ENCODE results near the gene ALOX15.
"Not testable (repeated sequence)": the region's sequence is repeated elsewhere in the genome, so short reads cannot be mapped to it uniquely, and the experiment has no call there.

ALOX15 gene

DNA sequence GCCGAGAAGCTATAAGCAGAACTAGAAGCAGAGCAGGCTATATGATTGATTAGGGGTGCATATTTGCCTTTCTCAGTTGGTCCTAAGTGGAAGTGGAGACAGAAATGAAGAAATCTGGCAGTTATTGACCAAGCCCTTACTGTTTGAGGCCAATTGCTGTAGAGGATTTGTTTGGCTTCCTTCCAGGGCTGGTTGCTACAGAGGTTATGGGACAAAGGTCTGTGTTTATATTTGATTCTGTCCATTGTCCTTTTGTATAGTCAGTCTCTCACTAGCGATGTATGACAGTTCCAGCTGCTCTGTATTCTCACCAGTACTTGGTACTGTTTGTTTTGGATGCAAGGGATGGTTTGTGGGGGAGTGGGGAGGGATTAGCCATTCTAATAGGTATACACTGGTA lies 7.3 kb upstream of the ALOX15 start:
- peak; percentile 67 for DNase-seq

DNA sequence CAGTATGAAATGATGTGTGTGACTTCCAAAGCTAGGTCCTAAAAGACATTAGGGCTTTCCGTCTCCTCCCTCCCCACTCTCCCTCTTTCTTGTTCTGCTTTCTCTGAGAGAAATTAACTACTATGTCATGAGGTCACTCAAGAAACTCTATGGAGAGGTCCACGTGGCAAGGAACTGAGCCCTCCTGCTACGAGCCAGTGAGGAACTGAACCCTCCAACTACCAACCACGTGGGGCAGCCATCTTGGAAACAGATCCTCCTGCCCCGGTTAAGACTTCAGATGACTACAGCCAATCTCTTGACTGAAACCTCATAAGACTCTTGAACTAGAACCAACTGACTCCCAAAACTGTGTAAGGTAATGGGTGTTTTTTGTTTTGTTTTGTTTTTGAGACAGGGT lies 4.2 kb upstream of the ALOX15 start:
- DNase-seq = no peak

DNA sequence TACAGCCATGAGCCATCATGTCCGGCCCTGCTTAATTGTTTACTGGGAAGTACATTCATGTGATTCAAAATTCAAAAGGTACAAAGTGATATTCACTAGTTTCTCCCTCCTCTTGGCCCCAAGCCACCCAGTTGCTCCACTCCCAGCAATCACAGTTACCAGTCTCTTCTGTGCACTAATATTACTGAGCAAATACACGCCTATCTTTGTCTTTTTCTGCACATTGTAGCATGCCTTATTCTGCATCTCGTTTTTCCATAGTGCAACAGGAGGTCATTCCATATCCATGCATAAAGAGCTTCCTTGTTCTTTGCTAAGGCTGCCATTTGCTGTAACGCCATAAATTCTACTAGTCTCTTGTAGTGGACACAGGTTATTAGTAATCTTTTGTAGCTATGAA lies 2.2 kb upstream of the ALOX15 start:
- no peak for DNase-seq

DNA sequence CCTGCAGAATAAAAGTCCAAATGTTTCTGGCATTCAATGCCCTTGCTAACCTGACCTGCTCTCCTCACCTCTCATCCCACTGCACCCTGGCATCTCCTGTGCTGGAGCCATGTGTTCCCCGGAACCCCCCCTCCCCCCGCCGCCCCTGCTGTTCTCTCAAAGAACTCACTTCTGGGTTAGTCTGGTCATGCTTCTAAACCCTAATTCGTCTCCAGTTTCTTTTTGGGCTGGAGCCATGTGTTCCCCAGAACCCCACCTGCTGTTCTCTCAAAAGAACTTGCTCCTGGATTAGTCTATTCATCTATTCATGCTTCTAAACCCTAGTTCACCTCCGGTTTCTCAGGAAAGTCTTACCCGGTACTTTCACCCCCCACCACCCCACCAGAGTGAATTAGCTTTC lies 808 bp upstream of the ALOX15 start:
- no peak for DNase-seq

GRCh38 chr17:4640569-4641188 lies 799 bp downstream of the ALOX15 start:
- DNase-seq = not testable (repeated sequence)

GRCh38 chr17:4639301-4640059 lies 2.0 kb downstream of the ALOX15 start:
- peak; percentile 10 for DNase-seq

DNA sequence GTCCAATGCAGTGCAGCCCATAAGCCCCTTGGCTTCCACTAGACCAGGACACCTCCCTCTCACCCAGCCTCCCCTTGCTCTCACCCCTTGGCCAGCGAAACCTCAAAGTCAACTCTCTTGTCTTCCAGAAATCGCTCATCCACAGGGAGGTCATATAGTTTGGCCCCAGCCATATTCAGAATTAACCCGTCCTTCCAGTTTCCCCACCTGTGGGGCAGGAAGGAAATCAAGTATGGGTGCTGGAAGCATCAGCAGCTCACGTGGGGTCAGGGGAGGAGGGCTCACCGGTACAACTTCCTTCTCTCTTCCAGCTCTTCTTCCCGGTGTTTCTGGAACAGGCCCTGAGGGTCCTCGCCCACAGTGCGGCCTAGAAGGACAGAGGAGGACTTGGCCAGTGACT lies 2.7 kb downstream of the ALOX15 start:
- not testable (repeated sequence) for DNase-seq

DNA sequence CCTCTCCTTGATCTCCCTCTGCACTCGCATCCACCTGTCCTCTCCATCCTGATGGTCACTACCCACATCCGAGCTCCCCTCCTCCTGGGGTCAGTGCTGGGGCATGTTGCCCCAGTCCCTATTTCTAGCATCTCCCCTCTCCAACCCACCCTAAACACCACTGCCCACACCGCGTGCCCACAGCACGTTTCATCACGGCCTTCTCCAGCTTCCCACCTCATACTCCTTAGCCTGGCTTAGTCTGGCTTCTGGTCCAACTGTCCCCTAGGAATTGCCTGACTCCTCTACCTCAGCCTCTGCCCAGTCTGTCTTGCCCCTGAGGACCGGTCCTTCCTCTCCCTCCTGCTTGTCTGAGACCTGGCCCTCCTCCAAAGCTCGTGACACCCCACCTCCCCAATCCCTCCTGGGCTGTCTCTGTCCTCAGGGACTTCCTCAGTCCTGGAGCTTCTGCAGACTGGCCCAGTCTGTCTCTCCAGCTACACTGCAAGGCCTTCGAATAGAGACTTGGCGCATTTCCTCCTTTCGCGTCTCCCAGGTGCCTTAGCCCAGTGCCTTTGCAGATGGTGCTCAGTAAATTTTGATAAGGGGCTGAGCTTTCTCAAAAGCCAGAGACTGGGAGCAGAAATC lies 4.9 kb downstream of the ALOX15 start:
- DNase-seq = no peak

- no peak for DNase-seq
Measured at GRCh38 chr17:4635823-4636375, 5.6 kb downstream of the ALOX15 start.

DNA sequence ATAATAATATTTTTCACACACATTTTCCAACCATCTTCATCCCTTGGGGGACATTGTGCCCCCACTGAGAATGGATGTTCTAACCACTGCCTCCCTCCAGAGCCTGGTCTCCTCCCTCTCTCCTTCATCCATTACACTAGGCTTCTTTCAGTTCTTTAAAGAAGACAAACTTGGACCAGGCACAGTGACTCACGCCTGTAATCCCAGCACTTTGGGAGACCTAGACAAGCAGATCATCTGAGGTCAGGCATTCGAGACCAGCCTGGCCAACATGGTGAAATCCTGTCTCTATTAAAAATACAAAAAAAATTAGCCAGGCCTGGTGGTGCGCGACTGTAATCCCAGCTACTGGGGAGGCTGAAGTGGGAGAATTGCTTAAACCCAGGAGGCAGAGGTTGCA lies 6.5 kb downstream of the ALOX15 start:
- DNase-seq = no peak

DNA sequence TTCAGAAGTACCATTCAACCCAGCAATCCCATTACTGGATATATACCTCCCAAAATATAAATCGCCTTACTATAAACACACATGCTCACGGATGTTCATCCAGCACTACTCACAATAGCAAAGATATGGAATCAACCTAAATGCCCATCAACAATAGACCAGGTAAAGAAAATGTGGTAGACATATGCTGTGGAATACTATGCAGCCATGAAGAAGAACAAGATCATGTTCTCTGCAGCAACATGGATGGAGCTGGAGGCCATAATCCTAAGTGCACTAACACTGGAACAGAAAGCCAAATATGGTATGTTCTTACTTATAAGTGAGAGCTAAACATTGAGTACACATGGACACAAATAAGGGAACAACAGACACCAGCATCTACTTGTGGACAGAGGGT lies 7.8 kb downstream of the ALOX15 start:
- DNase-seq = no peak

- no peak for DNase-seq
Measured at GRCh38 chr17:4632581-4632920, 8.9 kb downstream of the ALOX15 start.

- DNase-seq = no peak
Measured at GRCh38 chr17:4631836-4632580, 9.5 kb downstream of the ALOX15 start.

DNA sequence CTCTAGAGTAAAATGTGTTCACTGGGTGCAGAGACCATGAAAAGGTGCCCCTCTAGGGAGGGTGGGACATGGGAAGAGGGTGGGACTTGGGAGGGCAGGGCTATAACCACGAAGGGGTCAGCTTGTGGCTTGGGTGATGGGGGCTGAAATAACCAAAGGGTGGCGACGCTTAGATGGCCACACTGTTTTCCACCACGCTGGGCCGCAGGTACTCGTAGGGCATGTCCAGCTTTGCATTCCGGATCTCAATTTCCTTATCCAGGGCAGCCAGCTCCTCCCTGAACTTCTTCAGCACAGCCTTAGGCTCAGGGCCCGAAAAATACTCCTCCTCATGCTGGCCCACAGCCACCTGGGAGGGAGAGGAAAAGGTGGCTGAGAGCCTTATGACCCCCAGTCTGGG lies 10.0 kb downstream of the ALOX15 start:
- no peak for DNase-seq

GRCh38 chr17:4626734-4627256 lies 14.7 kb downstream of the ALOX15 start:
- no peak for DNase-seq

GRCh38 chr17:4625181-4625617 lies 16.3 kb downstream of the ALOX15 start:
- DNase-seq = no peak

DNA sequence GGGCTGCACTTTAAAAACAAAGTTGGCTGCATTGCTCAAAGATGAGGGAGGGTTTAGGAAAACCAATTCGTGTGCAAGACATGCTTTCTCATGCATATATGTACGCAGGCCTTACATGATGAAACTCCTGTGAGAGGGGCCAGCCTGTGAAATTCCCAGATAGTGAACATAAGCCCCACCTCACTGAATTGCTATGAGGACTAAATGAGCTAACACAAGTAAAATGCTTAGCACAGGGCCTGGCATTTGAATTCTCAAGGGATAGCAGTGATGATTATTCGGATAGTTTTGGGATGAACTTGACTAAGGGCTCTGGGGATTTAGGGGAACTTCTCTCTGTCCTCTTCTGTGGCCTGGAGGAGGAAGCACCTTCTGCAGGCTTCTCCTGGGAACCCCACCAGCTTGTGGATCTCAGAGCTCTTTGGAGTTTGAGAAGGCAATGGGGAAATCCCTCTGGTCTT lies 17.0 kb downstream of the ALOX15 start:
- not testable (repeated sequence) for DNase-seq

DNA sequence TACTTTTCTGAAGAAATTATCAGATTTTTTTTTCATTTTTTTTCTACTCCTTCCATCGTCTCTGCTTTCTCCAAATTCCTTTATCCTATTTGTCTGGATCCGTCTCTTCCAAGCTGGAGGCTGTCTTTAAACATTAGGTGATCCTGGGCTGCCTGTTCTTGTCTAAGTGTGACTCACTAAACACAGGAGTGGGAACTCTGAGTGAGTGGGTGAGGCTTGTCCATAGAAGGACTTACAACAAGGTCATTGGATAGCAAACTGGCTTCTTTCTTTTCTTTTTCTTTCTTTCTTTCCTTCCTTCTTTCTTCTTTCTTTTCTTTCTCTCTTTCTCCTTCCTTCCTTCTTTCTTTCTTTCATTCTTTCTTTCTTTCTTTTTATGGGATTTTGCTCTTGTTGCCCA lies 18.2 kb downstream of the ALOX15 start:
- no peak for DNase-seq

DNA sequence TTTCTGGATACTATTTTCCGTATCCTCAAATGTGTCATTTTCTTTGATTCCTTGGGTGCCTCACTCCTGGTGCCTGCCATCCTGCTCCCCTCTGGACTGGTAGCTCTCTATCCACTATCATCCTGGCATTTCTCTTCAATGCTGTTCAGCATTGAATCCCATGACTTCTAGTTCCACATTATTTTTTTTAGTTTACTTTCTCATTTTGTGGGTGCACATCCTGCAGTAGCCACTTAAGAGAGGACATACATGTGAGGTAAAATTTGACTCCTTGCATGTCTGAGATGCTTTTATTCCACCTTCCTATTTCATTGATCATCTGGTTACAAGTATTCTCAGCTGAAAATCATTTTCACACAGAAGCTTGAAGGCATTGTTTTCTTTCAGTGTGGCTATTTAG lies 19.1 kb downstream of the ALOX15 start:
- DNase-seq = no peak

DNA sequence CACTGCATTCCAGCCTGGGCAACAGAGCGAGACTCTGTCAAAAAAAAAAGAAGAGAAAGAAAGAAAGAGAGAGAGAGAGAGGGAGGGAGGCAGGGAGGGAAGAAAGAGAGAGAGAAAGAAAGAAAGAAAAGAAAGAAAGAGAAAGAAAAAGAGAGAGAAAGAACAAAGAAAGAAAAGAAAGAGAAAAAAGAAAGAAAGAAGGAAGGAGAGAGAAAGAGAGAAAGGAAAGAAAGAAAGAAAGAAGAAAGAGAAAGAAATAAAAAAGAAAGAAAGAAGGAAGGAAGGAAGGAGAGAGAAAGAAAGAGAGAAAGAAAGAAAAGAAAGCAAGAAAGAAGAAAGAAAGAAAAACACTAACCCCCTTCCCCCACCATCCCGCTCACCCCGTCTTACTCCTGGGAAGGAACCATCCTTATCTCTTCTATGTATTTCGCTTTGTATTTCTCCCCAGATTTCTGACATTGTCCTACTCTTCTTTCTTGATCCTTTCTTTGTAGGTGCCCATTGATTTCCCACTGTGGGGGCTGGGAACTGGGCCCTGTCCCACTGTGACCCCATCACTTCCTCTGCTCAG lies 20.9 kb downstream of the ALOX15 start:
- DNase-seq = no peak

GRCh38 chr17:4617590-4618351 lies 23.7 kb downstream of the ALOX15 start:
- no peak for DNase-seq

DNA sequence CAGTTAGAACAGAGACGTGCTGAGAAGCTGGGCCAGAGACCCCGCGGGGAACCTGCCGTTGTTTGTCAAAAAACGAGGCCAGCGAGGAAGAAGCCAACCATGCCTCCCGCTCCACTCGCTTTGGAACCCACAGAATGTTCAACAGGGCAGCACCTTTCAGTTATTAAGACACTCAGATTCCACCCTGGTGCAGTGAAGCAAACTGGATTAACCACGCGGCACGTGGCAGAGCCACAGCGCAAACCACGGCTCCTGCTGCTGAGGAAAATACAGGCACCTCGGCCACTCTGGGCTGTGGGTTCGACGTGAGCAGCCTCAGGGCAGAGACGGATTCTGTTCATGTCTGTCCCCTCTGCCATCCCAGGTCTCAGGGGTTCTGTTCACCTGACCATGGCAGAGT lies 24.4 kb downstream of the ALOX15 start:
- DNase-seq = no peak

Data from COR-L47 (cell line).